GM20431 (cell line): Measurements from ENCODE around the gene CELF4.

Experiments used
- in situ Hi-C: fragments of 300-500 bp; cut with MseI, MboI; formaldehyde crosslinking; loops from one replicate; pipeline ENCODE4 v1.15.0; 2020; ENCODE audit warnings: low sequenced_read_pairs; ENCODE audit not compliant: unreplicated experiment

CELF4 gene

GRCh38 chr18:37400802-37401201, 164.8 kb downstream of the CELF4 start:
- in situ Hi-C loops = no loop called here

- in situ Hi-C loops = no loop called here
These were observed 167.2 kb downstream of the CELF4 start for GRCh38 chr18:37398248-37398920.

- in situ Hi-C loops = no loop called here
These were observed 167.8 kb downstream of the CELF4 start for GRCh38 chr18:37397814-37398213.

- in situ Hi-C loops = no loop called here
These were observed 168.5 kb downstream of the CELF4 start for GRCh38 chr18:37396971-37397720.

GRCh38 chr18:37395631-37396030, 170.0 kb downstream of the CELF4 start:
- in situ Hi-C loops = no loop called here

GRCh38 chr18:37395138-37395537, 170.5 kb downstream of the CELF4 start:
- in situ Hi-C loops = no loop called here

GRCh38 chr18:37394610-37394965, 171.0 kb downstream of the CELF4 start:
- in situ Hi-C loops = no loop called here

GRCh38 chr18:37393945-37394609, 171.5 kb downstream of the CELF4 start:
- in situ Hi-C loops = no loop called here

GRCh38 chr18:37393221-37393827, 172.3 kb downstream of the CELF4 start:
- in situ Hi-C loops = no loop called here

GRCh38 chr18:37392648-37393047, 172.9 kb downstream of the CELF4 start:
- in situ Hi-C loops = no loop called here

- in situ Hi-C loops = no loop called here
These were observed 173.7 kb downstream of the CELF4 start for GRCh38 chr18:37391698-37392548.

- in situ Hi-C loops = no loop called here
These were observed 174.4 kb downstream of the CELF4 start for GRCh38 chr18:37391156-37391555.

GRCh38 chr18:37390687-37391086, 174.9 kb downstream of the CELF4 start:
- in situ Hi-C loops = no loop called here

- in situ Hi-C loops = no loop called here
These were observed 175.8 kb downstream of the CELF4 start for GRCh38 chr18:37389684-37390368.

GRCh38 chr18:37389041-37389440, 176.6 kb downstream of the CELF4 start:
- in situ Hi-C loops = no loop called here

GRCh38 chr18:37388413-37388812, 177.2 kb downstream of the CELF4 start:
- in situ Hi-C loops = no loop called here

- in situ Hi-C loops = no loop called here
These were observed 179.5 kb downstream of the CELF4 start for GRCh38 chr18:37385846-37386778.

GRCh38 chr18:37383846-37384595, 181.6 kb downstream of the CELF4 start:
- in situ Hi-C loops = no loop called here
